ENCODE results near the gene ZDHHC22. TPM values are rescaled to one million over a fixed set of nuclear protein-coding genes. Genes with fewer than 3 reads are reported as not detected.

Gene ZDHHC22
- total RNA-seq, 6 donors from 2014 or later = 0.06 TPM; not detected in 5

GRCh38 chr14:77110286-77110685, 31.3 kb downstream of the ZDHHC22 start:
- no peak overlapping the region for H3K4me3 ChIP-seq
- peak overlapping the region; percentile 50 to 82 (median 69) for H3K27ac ChIP-seq
- 62 to 68% methylated on average over 1 of the region's 1 CpG for WGBS, 2 donors
- H3K36me3 ChIP-seq = peaks cover 10 to 84% (median 31%) of the 10 kb centered on the region in 4 donors
- peaks cover 11 to 21% (median 15%) of the 10 kb centered on the region in 4 donors for H3K4me1 ChIP-seq
- ATAC-seq (ENCODE audit: low FRiP score in 2 of 2) = no peak
- no peaks in the 10 kb centered on the region for H3K9me3 ChIP-seq
- TF ChIP-seq POLR2A (IDR thresholded peaks at IDR 0.05) (no peak), CTCF (IDR thresholded peaks at IDR 0.05) (no peak), POLR2AphosphoS5 (IDR thresholded peaks at IDR 0.05) (no peak), EP300 (IDR thresholded peaks at IDR 0.05) (no peak)
- DNase-seq = no peak
- no peaks in the 10 kb centered on the region for H3K27me3 ChIP-seq

- Histone ChIP-seq H3K4me1 (peaks cover 11 to 21% (median 15%) of the 10 kb centered on the region in 4 donors), H3K27ac (peak overlapping the region in 2 of 4 donors; percentile 7 to 82)
Observed at GRCh38 chr14:77109656-77110055, 31.9 kb downstream of the ZDHHC22 start.

GRCh38 chr14:77108753-77109152, 32.8 kb downstream of the ZDHHC22 start:
- DNase-seq = no peak
- H3K36me3 ChIP-seq = peaks cover 4 to 73% (median 20%) of the 10 kb centered on the region in 4 donors
- WGBS, 2 donors = 85 to 92% methylated on average over 2 of the region's 2 CpGs
- no peak for ATAC-seq (ENCODE audit: low FRiP score in 2 of 2)
- no peak overlapping the region for H3K4me3 ChIP-seq
- H3K27me3 ChIP-seq = no peaks in the 10 kb centered on the region
- H3K9me3 ChIP-seq = no peaks in the 10 kb centered on the region
- TF ChIP-seq CTCF (IDR thresholded peaks at IDR 0.05) = no peak
- TF ChIP-seq POLR2AphosphoS5 (IDR thresholded peaks at IDR 0.05) = no peak
- no peak for TF ChIP-seq POLR2A (IDR thresholded peaks at IDR 0.05)
- no peak for TF ChIP-seq EP300 (IDR thresholded peaks at IDR 0.05)
- H3K4me1 ChIP-seq = peaks cover 17 to 30% (median 20%) of the 10 kb centered on the region in 4 donors
- H3K27ac ChIP-seq = no peak overlapping the region

More at GRCh38 chr14:77109656-77110055, 31.9 kb downstream of the ZDHHC22 start:
- Histone ChIP-seq H3K4me3 (no peak overlapping the region), H3K9me3 (no peaks in the 10 kb centered on the region), H3K27me3 (no peaks in the 10 kb centered on the region), H3K36me3 (peaks cover 10 to 78% (median 29%) of the 10 kb centered on the region in 4 donors)
- DNase-seq = no peak
- 82 to 85% methylated on average over 6 of the region's 6 CpGs for WGBS, 2 donors
- no peak for ATAC-seq (ENCODE audit: low FRiP score in 2 of 2)
- TF ChIP-seq POLR2A (IDR thresholded peaks at IDR 0.05) (no peak), CTCF (IDR thresholded peaks at IDR 0.05) (no peak), EP300 (IDR thresholded peaks at IDR 0.05) (no peak), POLR2AphosphoS5 (IDR thresholded peaks at IDR 0.05) (no peak)

GRCh38 chr14:77107228-77107627, 34.4 kb downstream of the ZDHHC22 start:
- peaks cover 2 to 58% (median 12%) of the 10 kb centered on the region in 4 donors for H3K36me3 ChIP-seq
- H3K4me1 ChIP-seq = peaks cover 17 to 32% (median 23%) of the 10 kb centered on the region in 4 donors
- H3K27ac ChIP-seq = no peak overlapping the region

More at GRCh38 chr14:77107228-77107627, 34.4 kb downstream of the ZDHHC22 start:
- WGBS, 2 donors = 50 to 74% methylated on average over 2 of the region's 2 CpGs
- TF ChIP-seq POLR2A (IDR thresholded peaks at IDR 0.05) (no peak), CTCF (IDR thresholded peaks at IDR 0.05) (no peak), EP300 (IDR thresholded peaks at IDR 0.05) (no peak), POLR2AphosphoS5 (IDR thresholded peaks at IDR 0.05) (no peak)
- DNase-seq (no peak), ATAC-seq (ENCODE audit: low FRiP score in 2 of 2) (no peak)
- no peaks in the 10 kb centered on the region for H3K9me3 ChIP-seq
- no peaks in the 10 kb centered on the region for H3K27me3 ChIP-seq
- H3K4me3 ChIP-seq = no peak overlapping the region
